ENCODE data around the gene PPP1R13B. TPM values are rescaled to one million over a fixed set of nuclear protein-coding genes. Genes with fewer than 3 reads are reported as not detected.
"Not testable (repeated sequence)": the region's sequence is repeated elsewhere in the genome, so short reads cannot be mapped to it uniquely, and the experiment has no call there.

Gene PPP1R13B
- total RNA-seq, 2 donors from 2014 or later, result 15.6 to 17.5 TPM

DNA sequence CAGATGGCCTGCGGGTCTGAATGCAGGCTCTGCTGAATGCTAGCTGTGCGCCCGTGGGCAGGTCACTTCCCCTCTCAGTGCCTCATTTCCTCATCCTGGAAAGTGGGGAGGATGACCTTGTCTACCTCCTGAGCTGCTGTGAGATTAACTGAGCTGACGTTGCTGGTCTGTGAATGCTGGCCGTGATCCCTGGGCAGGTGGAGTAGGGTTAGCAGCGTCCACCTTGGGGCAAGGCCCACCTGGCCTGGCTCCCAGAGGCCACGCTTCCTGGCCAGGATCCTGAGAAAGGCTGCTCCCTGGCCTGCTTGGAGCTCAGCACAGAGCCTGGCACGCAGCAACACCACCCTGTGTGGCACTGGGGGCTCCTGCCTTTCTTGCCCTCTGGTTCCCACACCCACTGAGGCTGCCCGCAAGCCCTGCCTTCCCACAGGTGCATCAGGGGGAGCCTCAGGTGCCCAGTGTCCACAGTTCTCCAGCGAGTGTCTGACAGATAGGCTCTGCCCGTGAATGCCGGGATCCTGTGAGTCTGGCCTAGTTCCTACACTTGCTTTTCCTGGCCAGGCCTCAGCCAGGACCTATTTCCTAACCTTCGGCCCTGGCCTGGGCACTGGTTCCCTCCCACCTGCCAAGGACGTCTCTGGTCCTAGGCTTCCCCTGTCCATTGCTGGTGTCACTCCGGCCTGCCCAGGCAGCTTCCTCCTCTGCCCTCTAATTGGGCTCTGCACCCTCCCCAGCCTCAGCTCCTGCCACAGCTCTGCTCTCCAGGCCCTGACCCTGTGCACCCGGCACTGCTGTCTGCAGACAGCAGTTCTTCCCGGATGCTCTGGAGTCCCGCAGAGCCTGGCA is 43.7 kb upstream of the PPP1R13B start:
- 90 to 94% methylated on average over 15 to 18 of the region's 18 CpGs for WGBS, 2 experiments (ENCODE audit: insufficient coverage in 1 of 2, insufficient read length in 1 of 2)
- no peak for TF ChIP-seq CTCF (conservative IDR thresholded peaks at IDR 0.05)
- DNase-seq, result no peak

DNA sequence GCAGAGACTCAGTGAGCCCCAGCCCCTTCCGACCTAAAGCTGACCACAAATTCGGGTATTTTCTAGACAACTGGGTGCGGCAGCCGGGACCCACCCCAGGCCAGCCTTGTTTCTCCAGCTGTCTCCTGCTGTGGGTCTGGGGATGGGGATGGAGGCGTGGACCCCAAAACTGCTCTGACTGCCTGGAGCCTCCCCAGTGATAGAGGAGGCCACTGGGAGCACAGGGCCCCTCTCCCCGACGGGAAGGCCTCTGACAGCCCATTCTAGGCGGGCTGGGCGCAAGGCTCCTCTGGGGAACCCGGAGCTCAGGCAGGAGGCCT is 42.6 kb upstream of the PPP1R13B start:
- H3K9me3 Mint-ChIP-seq, result no peaks in the 10 kb centered on the region
- Histone ChIP-seq H3K36me3 (ENCODE audit: control insufficient read depth, insufficient read depth, low read length) (no peaks in the 10 kb centered on the region), H3K9me3 (ENCODE audit: control insufficient read depth, low read length) (no peaks in the 10 kb centered on the region), H3K9ac (ENCODE audit: extremely low read depth, low read length, poor library complexity, severe bottlenecking) (no peak overlapping the region), H3K27me3 (ENCODE audit: control insufficient read depth, insufficient read depth, low read length, poor library complexity, severe bottlenecking) (no peaks in the 10 kb centered on the region), H3K4me1 (ENCODE audit: control insufficient read depth, insufficient read depth, low read length) (no peaks in the 10 kb centered on the region), H3K27ac (ENCODE audit: low read depth, low read length) (no peak overlapping the region), H3K4me3 (ENCODE audit: low read length) (no peak overlapping the region)
- no peaks in the 10 kb centered on the region for H3K36me3 Mint-ChIP-seq (ENCODE audit: low read depth)
- H3K27me3 Mint-ChIP-seq (ENCODE audit: insufficient read depth), result no peaks in the 10 kb centered on the region
- H3K27ac Mint-ChIP-seq, result no peak overlapping the region
- 95 to 100% methylated on average over 6 to 10 of the region's 10 CpGs for whole genome bisulfite sequencing, 2 experiments (ENCODE audit: insufficient coverage in 1 of 2, insufficient read length in 1 of 2)
- no peak overlapping the region for H3K4me3 Mint-ChIP-seq
- no peak for DNase-seq
- TF ChIP-seq CTCF (conservative IDR thresholded peaks at IDR 0.05), result no peak
- peaks cover 11% of the 10 kb centered on the region for H3K4me1 Mint-ChIP-seq

More for the DNA sequence above, 43.7 kb upstream of the PPP1R13B start:
- H3K27ac ChIP-seq (ENCODE audit: low read depth, low read length), result no peak overlapping the region
- H3K27me3 Mint-ChIP-seq (ENCODE audit: insufficient read depth), result peaks cover under 1% of the 10 kb centered on the region
- H3K27ac Mint-ChIP-seq, result no peak overlapping the region
- H3K36me3 Mint-ChIP-seq (ENCODE audit: low read depth), result no peaks in the 10 kb centered on the region
- peaks cover under 1% of the 10 kb centered on the region for H3K9me3 Mint-ChIP-seq
- H3K4me3 Mint-ChIP-seq, result no peak overlapping the region
- H3K4me1 Mint-ChIP-seq, result peaks cover 8% of the 10 kb centered on the region
- H3K4me1 ChIP-seq (ENCODE audit: control insufficient read depth, insufficient read depth, low read length), result no peaks in the 10 kb centered on the region
- no peaks in the 10 kb centered on the region for H3K9me3 ChIP-seq (ENCODE audit: control insufficient read depth, low read length)
- H3K9ac ChIP-seq (ENCODE audit: extremely low read depth, low read length, poor library complexity, severe bottlenecking), result no peak overlapping the region
- no peak overlapping the region for H3K4me3 ChIP-seq (ENCODE audit: low read length)
- H3K27me3 ChIP-seq (ENCODE audit: control insufficient read depth, insufficient read depth, low read length, poor library complexity, severe bottlenecking), result no peaks in the 10 kb centered on the region
- no peaks in the 10 kb centered on the region for H3K36me3 ChIP-seq (ENCODE audit: control insufficient read depth, insufficient read depth, low read length)

- H3K9me3 Mint-ChIP-seq, result no peaks in the 10 kb centered on the region
- H3K9ac ChIP-seq (ENCODE audit: extremely low read depth, low read length, poor library complexity, severe bottlenecking), result no peak overlapping the region
These were observed 42.1 kb upstream of the PPP1R13B start for GRCh38 chr14:103889313-103890051.

DNA sequence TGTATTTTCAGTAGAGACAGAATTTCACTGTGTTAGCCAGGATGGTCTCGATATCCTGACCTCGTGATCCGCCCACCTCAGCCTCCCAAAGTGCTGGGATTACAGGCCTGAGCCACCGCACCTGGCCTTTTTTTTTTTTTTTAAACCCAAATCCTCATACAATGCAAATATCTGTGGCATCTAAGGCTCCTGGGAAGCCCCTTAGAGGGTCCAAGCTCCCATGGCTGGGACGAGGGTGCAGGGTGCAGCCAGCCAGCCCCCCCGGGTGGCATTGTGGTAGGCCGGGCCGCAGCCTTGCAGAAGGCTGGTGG is 41.6 kb upstream of the PPP1R13B start:
- H3K9ac ChIP-seq (ENCODE audit: extremely low read depth, low read length, poor library complexity, severe bottlenecking); H3K4me3 ChIP-seq (ENCODE audit: low read length); H3K36me3 Mint-ChIP-seq (ENCODE audit: low read depth); DNase-seq; H3K4me1 ChIP-seq (ENCODE audit: control insufficient read depth, insufficient read depth, low read length); H3K9me3 ChIP-seq (ENCODE audit: control insufficient read depth, low read length); H3K27ac ChIP-seq (ENCODE audit: low read depth, low read length); H3K27me3 Mint-ChIP-seq (ENCODE audit: insufficient read depth); H3K36me3 ChIP-seq (ENCODE audit: control insufficient read depth, insufficient read depth, low read length); H3K27me3 ChIP-seq (ENCODE audit: control insufficient read depth, insufficient read depth, low read length, poor library complexity, severe bottlenecking); H3K27ac Mint-ChIP-seq; H3K4me3 Mint-ChIP-seq; H3K9me3 Mint-ChIP-seq: not testable (repeated sequence)
- 94 to 96% methylated on average over 4 to 8 of the region's 8 CpGs for WGBS, 2 experiments (ENCODE audit: insufficient coverage in 1 of 2, insufficient read length in 1 of 2)
- H3K4me1 Mint-ChIP-seq, result peaks cover 11% of the 10 kb centered on the region

More at GRCh38 chr14:103889313-103890051, 42.1 kb upstream of the PPP1R13B start:
- H3K4me3 ChIP-seq (ENCODE audit: low read length), result no peak overlapping the region
- Mint-ChIP-seq H3K4me3 (no peak overlapping the region), H3K27ac (no peak overlapping the region), H3K4me1 (peaks cover 11% of the 10 kb centered on the region), H3K27me3 (ENCODE audit: insufficient read depth) (no peaks in the 10 kb centered on the region), H3K36me3 (ENCODE audit: low read depth) (no peaks in the 10 kb centered on the region)
- no peaks in the 10 kb centered on the region for H3K9me3 ChIP-seq (ENCODE audit: control insufficient read depth, low read length)
- WGBS, 2 experiments (ENCODE audit: insufficient coverage in 1 of 2, insufficient read length in 1 of 2), result 86 to 93% methylated on average over 26 to 31 of the region's 31 CpGs
- DNase-seq, result no peak
- H3K27ac ChIP-seq (ENCODE audit: low read depth, low read length), result no peak overlapping the region
- no peaks in the 10 kb centered on the region for H3K4me1 ChIP-seq (ENCODE audit: control insufficient read depth, insufficient read depth, low read length)
- no peak for TF ChIP-seq CTCF (conservative IDR thresholded peaks at IDR 0.05)
- no peaks in the 10 kb centered on the region for H3K27me3 ChIP-seq (ENCODE audit: control insufficient read depth, insufficient read depth, low read length, poor library complexity, severe bottlenecking)
- H3K36me3 ChIP-seq (ENCODE audit: control insufficient read depth, insufficient read depth, low read length), result no peaks in the 10 kb centered on the region
